ENCODE results near the gene GAD1.

Gene GAD1

DNA sequence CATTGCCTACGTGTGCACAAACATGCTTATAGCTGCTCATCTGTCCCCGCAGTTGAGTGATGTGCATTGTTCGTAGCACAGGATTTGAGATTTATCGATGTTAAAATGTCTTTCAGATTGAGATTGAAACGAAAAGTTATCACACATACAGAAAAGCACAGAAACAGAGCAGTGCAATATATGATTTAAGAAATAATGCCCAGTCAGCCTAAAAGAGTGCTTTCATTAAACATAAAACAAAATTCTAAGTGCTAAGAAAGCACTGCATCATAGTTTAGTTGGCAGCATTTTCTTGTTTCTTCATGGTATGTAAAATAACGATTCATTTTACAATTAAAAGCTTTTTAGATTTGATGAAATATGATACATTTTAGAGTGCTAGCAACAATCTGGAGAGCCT lies 80.4 kb downstream of the GAD1 start:
- DNase-seq, result no peak

DNA sequence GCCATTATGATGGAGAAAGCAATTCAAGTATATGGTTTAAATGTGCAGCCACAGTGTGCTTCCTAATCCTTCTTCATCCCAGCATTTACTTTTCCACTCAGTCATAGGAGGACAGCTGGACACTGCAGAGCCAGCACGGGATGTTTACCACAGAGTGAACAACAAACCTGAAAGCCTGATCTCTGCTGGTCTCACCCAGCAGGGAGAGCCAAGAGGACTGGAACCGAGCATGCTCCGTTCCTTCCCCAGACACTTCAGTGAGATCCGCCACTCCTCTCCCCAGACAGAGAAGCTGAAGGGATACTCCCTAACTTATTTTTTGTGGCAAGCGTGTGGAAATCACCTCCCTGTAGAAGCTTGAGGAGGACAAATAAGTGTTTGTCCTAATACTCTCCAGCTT lies 89.2 kb downstream of the GAD1 start:
- DNase-seq, result no peak

Data from SW 1271 (cell line).